Parathyroid adenoma (tissue), 2 donors: ENCODE measurements around the gene ZYG11A.

ENCODE experiments used
- H2AFZ ChIP-seq: fragments of 300-600 bp; sonication (generic); one replicate; pipeline ENCODE4 v1.7.0; 2017; ENCODE audit warnings: antibody characterized with exemption, mild to moderate bottlenecking
- H3K27ac ChIP-seq: fragments of 300-600 bp; sonication (generic); one replicate; pipeline ENCODE4 v1.7.0; 2017
- H3K27me3 ChIP-seq: fragments of 300-600 bp; sonication (generic); one replicate; pipeline ENCODE4 v1.7.0; 2017; ENCODE audit warnings: low read length; ENCODE audit not compliant: control insufficient read depth, insufficient read depth
- H3K36me3 ChIP-seq: fragments of 300-600 bp; sonication (generic); one replicate; pipeline ENCODE4 v1.7.0; 2017; ENCODE audit warnings: low read length; ENCODE audit not compliant: control insufficient read depth, insufficient read depth
- H3K4me1 ChIP-seq: fragments of 300-600 bp; sonication (generic); one replicate; pipeline ENCODE4 v1.7.0; 2017; ENCODE audit warnings: control low read depth
- H3K4me2 ChIP-seq: fragments of 300-600 bp; sonication (generic); one replicate; pipeline ENCODE4 v1.7.0; 2017; ENCODE audit warnings: low read length
- H3K4me3 ChIP-seq: fragments of 300-600 bp; sonication (generic); one replicate; pipeline ENCODE4 v1.7.0; 2017; ENCODE audit warnings: low read depth, low read length
- H3K79me2 ChIP-seq: fragments of 300-600 bp; sonication (generic); one replicate; pipeline ENCODE4 v1.7.0; 2017; ENCODE audit warnings: control low read depth
- H3K9ac ChIP-seq: fragments of 300-600 bp; sonication (generic); one replicate; pipeline ENCODE4 v1.7.0; 2017; ENCODE audit warnings: mild to moderate bottlenecking
- H3K9me3 ChIP-seq: fragments of 300-600 bp; sonication (generic); one replicate; pipeline ENCODE4 v1.7.0; 2017; ENCODE audit warnings: low read length; ENCODE audit not compliant: control insufficient read depth
- TF ChIP-seq, protein P1 (sequence below): fragments of 300-600 bp; sonication (generic); IDR thresholded peaks from one replicate; pipeline ENCODE4 v1.7.0; 2017; ENCODE audit warnings: antibody characterized with exemption, mild to moderate bottlenecking
- donor health status: primary hyperparathyroidism.

ZYG11A gene

GRCh38 chr1:52926864-52927211 is 84.3 kb downstream of the ZYG11A start:
- H3K36me3 ChIP-seq = no peaks in the 10 kb centered on the region
- peak overlapping the region; percentile 93 for H3K4me2 ChIP-seq
- peak overlapping the region; percentile 84 for H3K4me3 ChIP-seq
- H3K27me3 ChIP-seq = no peaks in the 10 kb centered on the region
- no peaks in the 10 kb centered on the region for H3K4me1 ChIP-seq
- TF ChIP-seq, protein P1, sequence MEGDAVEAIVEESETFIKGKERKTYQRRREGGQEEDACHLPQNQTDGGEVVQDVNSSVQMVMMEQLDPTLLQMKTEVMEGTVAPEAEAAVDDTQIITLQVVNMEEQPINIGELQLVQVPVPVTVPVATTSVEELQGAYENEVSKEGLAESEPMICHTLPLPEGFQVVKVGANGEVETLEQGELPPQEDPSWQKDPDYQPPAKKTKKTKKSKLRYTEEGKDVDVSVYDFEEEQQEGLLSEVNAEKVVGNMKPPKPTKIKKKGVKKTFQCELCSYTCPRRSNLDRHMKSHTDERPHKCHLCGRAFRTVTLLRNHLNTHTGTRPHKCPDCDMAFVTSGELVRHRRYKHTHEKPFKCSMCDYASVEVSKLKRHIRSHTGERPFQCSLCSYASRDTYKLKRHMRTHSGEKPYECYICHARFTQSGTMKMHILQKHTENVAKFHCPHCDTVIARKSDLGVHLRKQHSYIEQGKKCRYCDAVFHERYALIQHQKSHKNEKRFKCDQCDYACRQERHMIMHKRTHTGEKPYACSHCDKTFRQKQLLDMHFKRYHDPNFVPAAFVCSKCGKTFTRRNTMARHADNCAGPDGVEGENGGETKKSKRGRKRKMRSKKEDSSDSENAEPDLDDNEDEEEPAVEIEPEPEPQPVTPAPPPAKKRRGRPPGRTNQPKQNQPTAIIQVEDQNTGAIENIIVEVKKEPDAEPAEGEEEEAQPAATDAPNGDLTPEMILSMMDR = no peak
- no peak overlapping the region for H3K9ac ChIP-seq
- peaks cover 4% of the 10 kb centered on the region for H3K79me2 ChIP-seq
- peak overlapping the region; percentile 71 for H3K27ac ChIP-seq
- peak overlapping the region; percentile 94 for H2AFZ ChIP-seq
- H3K9me3 ChIP-seq = no peaks in the 10 kb centered on the region

GRCh38 chr1:52927212-52928014 is 84.9 kb downstream of the ZYG11A start, which contains the start of gene SCP2:
TSS of gene SCP2 (plus strand) at chr1:52927276. CDS start at chr1:52927397, 121 bp downstream.
- Histone ChIP-seq H3K4me1 (no peaks in the 10 kb centered on the region), H3K36me3 (no peaks in the 10 kb centered on the region), H3K27ac (peak within 1 kb of the TSS; percentile 71), H3K4me2 (peak within 1 kb of the TSS; percentile 93), H3K4me3 (peak within 1 kb of the TSS; percentile 84), H3K27me3 (no peaks in the 10 kb centered on the region), H3K9me3 (no peaks in the 10 kb centered on the region), H3K9ac (peak within 1 kb of the TSS; percentile 28), H2AFZ (peak within 1 kb of the TSS; percentile 94), H3K79me2 (peaks cover 4% of the 10 kb centered on the region)
- TF ChIP-seq, protein P1 = no peak

GRCh38 chr1:52928015-52928404 is 85.5 kb downstream of the ZYG11A start:
- Histone ChIP-seq H2AFZ (peak overlapping the region; percentile 94), H3K4me2 (peak overlapping the region; percentile 93), H3K9me3 (no peaks in the 10 kb centered on the region), H3K79me2 (peaks cover 4% of the 10 kb centered on the region), H3K9ac (no peak overlapping the region), H3K4me3 (peak overlapping the region; percentile 84), H3K27me3 (no peaks in the 10 kb centered on the region), H3K27ac (peak overlapping the region; percentile 71), H3K36me3 (no peaks in the 10 kb centered on the region), H3K4me1 (no peaks in the 10 kb centered on the region)
- TF ChIP-seq, protein P1 = no peak

DNA sequence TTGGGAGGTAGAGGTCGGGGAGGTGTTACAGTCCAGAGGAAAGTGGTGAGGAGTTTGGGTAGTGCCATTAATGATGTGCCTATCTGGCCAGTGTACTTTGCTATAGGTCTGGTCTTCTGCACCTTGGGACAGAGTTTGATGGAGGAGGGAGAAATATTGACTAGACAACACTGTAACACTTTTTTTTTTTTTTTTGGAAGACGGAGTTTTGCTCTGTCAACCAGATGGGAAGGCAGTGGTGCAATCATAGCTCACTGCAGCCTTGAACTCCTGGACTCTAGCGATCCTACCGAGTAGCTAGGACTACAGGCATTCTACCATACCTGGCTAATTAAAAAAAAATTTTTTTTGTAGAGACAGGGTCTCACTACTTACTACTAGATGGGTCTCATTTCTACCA is 86.5 kb downstream of the ZYG11A start:
- no peak overlapping the region for H2AFZ ChIP-seq
- no peaks in the 10 kb centered on the region for H3K27me3 ChIP-seq
- H3K4me3 ChIP-seq = no peak overlapping the region
- H3K27ac ChIP-seq = no peak overlapping the region
- peaks cover 4% of the 10 kb centered on the region for H3K79me2 ChIP-seq
- H3K36me3 ChIP-seq = no peaks in the 10 kb centered on the region
- H3K9ac ChIP-seq = no peak overlapping the region
- TF ChIP-seq, protein P1 = no peak
- no peaks in the 10 kb centered on the region for H3K9me3 ChIP-seq
- H3K4me1 ChIP-seq = no peaks in the 10 kb centered on the region
- no peak overlapping the region for H3K4me2 ChIP-seq
